AG04449 (cell line): ENCODE results near the gene AP3S1.

Experiments
- CTCF ChIA-PET: fragments of 350-600 bp; formaldehyde crosslinking; extraction: SDS; loops from one replicate; lab custom pipeline; 2021; ENCODE audit warnings: antibody characterized with exemption; lab: Yijun Ruan, JAX
- POLR2A ChIA-PET: fragments of 400-600, 350-600 bp; formaldehyde crosslinking; extraction: SDS; loops from one replicate; lab custom pipeline; 2020; ENCODE audit warnings: antibody characterized with exemption, inconsistent platforms; lab: Yijun Ruan, JAX
- DNase-seq: peaks from one replicate; pipeline ENCODE4 v3.0.0-alpha.2; 2010; ENCODE audit warnings: low read depth, low spot score
- H3K4me3 ChIP-seq: 2 replicates; pipeline ENCODE4 v1.5.1; 2011; ENCODE audit warnings: low read depth, mild to moderate bottlenecking, control low read depth, low read length
- TF ChIP-seq, protein P1 (sequence below): IDR thresholded peaks from one replicate; pipeline ENCODE4 v1.5.1; 2011; ENCODE audit warnings: mild to moderate bottlenecking, moderate library complexity, low read length, control low read depth, inconsistent platforms; ENCODE audit not compliant: insufficient read depth; ENCODE audit errors: missing control alignments

The AP3S1 gene

DNA sequence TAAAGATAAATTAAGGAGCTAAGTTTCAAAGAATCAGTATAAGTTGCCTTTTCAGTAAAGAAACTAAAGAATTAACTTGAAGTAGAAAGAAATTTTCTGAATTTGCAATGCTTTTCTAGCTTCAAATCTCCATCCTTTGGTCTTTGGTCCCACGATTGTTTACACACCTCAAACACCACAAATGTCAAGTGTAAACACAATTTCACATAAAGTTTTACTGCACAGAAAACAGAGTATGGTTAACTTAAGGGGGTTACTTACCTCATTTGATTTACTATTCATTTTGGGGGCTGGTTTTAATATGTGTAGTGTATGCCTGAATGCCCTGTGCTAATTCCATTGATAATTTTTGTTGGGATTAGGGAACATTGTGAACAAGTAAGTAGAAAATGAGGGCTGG lies 29.4 kb upstream of the AP3S1 start:
- ChIA-PET CTCF (no interaction called here), POLR2A (no interaction called here)
- H3K4me3 ChIP-seq: no peak overlapping the region
- TF ChIP-seq, protein P1, sequence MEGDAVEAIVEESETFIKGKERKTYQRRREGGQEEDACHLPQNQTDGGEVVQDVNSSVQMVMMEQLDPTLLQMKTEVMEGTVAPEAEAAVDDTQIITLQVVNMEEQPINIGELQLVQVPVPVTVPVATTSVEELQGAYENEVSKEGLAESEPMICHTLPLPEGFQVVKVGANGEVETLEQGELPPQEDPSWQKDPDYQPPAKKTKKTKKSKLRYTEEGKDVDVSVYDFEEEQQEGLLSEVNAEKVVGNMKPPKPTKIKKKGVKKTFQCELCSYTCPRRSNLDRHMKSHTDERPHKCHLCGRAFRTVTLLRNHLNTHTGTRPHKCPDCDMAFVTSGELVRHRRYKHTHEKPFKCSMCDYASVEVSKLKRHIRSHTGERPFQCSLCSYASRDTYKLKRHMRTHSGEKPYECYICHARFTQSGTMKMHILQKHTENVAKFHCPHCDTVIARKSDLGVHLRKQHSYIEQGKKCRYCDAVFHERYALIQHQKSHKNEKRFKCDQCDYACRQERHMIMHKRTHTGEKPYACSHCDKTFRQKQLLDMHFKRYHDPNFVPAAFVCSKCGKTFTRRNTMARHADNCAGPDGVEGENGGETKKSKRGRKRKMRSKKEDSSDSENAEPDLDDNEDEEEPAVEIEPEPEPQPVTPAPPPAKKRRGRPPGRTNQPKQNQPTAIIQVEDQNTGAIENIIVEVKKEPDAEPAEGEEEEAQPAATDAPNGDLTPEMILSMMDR: no peak
- no peak for DNase-seq

DNA sequence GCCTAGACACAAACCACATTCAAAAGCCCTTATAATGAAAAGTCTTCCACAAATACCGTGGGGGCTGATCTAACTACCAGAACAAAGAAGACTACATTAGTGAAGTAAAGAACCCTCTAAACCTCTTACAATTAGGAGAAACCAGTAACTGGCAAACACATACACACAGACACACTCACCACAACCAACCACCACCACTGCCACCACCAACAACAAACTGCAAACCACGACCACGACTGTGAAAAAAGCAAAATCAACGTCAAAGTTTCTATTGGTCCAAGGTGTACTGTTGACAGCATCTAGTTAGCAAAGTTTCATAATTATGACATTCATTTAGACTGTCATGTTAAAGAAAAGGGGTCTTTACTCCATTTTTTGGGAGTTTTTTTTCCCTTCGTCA lies 28.0 kb upstream of the AP3S1 start:
- CTCF ChIA-PET: no interaction called here
- POLR2A ChIA-PET: no interaction called here
- TF ChIP-seq, protein P1: no peak
- no peak for DNase-seq
- H3K4me3 ChIP-seq: no peak overlapping the region

DNA sequence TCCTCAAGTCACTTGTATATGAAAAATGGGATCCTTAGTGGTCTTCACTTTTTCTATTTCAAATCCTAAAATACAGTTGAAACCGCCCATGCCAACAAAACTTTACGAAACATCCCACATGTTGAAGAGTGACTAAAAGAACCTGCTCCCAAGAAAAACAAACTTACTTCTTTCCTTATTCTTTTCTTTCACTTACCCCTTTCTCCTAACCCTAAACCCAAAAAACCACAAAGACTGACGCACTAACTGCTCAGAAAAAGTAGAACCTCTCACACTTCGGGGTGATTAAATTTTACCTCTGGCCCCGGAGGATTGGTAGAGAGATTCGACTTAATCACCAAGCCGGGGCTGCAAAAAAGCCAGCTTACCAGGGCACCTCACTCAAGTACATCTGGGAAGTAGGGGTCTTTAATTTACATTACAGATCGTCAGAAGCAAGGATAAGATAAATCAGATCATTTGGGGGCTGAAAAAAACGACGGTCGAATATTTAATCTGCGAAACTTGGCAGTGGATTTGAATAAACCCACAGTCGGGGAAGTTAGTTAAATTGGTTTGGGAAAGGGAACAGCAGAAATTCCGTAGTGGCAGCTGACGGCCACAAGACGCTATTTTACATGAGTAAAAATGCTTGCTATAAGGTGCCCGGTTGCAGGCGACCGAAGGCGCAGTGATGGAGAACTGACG lies 26.6 kb upstream of the AP3S1 start:
- TF ChIP-seq, protein P1: no peak
- DNase-seq: no peak
- ChIA-PET CTCF (interaction anchor here (2.0 kb wide), 1 partner anchor 180 kb away, joined by 7 read pairs; no protein-coding TSS in a partner anchor), POLR2A (no interaction called here)
- H3K4me3 ChIP-seq: peak overlapping the region; percentile 64

DNA sequence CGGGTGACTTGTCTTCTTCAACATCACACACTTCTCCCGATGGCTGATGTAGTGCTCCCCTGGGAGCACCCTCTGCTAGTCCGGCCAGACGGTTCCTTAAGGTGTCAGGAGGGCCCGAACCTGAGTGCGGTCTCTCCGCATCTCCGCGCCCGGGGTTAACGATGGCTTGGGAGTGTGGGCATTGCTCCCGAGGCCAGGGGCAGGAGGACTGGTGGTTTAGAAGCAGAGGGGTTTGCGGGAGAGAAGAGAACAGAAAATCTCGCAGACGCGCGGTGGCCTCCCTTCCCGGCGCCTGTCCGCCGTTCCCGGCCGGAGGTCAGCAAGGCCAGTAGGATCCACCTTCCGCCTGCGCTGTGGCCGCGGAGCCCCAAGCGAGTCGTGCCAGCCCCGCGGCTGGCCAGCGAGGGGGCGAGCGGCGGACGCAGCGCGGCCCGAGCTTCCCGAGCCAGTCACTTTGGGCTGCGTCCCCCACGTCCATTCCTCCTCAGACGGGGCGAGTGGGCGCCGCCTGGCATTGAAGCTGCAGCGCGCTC lies 26.0 kb upstream of the AP3S1 start:
- DNase-seq: no peak
- H3K4me3 ChIP-seq: peak overlapping the region; percentile 64
- ChIA-PET POLR2A (no interaction called here), CTCF (interaction anchor here (2.0 kb wide), 1 partner anchor 181 kb away, joined by 7 read pairs; no protein-coding TSS in a partner anchor)
- TF ChIP-seq, protein P1: no peak

DNA sequence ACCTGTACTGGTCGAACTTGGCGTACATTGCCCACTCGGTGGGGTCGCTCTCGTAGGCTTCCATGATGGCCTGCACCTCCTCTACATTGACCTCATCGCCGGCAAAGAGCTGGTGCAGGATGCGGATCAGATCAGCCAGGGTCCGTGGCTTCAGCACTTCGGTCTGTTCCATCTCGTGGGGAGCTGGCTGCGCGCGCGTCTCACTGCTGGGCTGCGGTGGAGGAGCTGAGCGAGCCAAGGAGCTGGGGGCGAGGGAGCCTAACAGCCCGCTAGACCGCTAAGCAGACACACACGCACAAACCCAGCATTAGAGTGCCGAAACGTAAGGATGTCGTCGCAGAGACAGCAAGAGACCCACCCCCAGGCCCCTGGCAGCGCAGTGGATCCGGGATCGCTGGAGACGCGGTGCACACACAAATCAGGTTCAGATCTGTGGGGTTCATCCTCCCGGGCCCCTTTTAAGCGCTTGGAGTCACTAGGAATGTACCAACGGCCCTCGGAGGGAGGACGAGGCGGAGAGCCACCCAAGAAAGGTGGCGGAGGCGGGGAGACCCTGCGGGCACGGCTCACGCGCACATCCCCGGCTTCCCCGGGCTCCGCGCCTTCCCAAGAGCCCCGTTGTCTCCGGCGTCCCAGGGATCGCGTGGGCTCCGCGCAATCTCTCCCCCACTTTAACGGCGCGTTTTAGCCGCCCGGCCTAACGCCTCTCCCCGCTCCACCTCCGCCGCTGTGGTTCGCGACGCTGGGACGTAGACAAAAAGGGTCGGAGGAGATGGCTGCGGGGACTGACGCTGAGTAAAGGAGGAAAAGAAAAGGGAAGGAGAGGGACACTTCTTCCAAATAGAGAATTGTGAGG lies 25.3 kb upstream of the AP3S1 start, which contains the start of gene CDO1:
CDO1 (minus strand) TSS at position 434 of the 856 bp plus-strand sequence; CDS start at position 172, 262 bp downstream.
- TF ChIP-seq, protein P1: no peak
- peak within 1 kb of the TSS; percentile 64 for H3K4me3 ChIP-seq
- no peak for DNase-seq
- POLR2A ChIA-PET: no interaction called here
- CTCF ChIA-PET: interaction anchor here (2.0 kb wide), 1 partner anchor 182 kb away, joined by 7 read pairs; no protein-coding TSS in a partner anchor

DNA sequence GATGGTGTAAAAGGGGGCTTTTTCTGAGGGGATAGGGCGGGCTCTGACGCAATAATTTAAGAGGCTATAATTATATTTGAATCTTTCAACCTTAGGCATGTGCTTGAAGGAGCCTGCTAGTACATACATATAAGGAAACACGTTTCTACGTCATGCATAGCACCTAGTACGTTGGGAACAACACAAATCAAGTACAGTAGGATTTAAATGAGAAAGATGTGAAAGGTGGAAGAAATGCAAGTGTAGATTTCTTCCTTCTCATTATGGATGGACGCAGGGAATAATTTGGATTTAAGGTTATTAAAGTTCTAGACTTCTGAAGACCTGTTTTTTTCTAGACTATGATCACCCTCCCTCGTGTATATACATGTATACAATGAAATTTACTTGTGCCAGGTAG lies 24.3 kb upstream of the AP3S1 start:
- POLR2A ChIA-PET: no interaction called here

More for the DNA sequence above, 24.3 kb upstream of the AP3S1 start:
- TF ChIP-seq, protein P1: no peak
- CTCF ChIA-PET: no interaction called here
- no peak overlapping the region for H3K4me3 ChIP-seq
- DNase-seq: no peak
